OCI-LY1 (cell line): ENCODE measurements around the gene NPLOC4.

Experiments
- H2AFZ ChIP-seq: fragments of 200-600 bp; sonication (generic), shearing (Covaris generic); 2 replicates; pipeline ENCODE4 v1.6.0; 2014; ENCODE audit warnings: antibody characterized with exemption, mild to moderate bottlenecking, low read length
- H3F3A ChIP-seq: fragments of 200-600 bp; sonication (generic), shearing (Covaris generic); 2 replicates; pipeline ENCODE4 v1.6.0; 2014; ENCODE audit warnings: mild to moderate bottlenecking, antibody characterized with exemption, low read length, moderate library complexity; ENCODE audit not compliant: insufficient read depth
- H3K27ac ChIP-seq: fragments of 200-600 bp; sonication (generic); 2 replicates; pipeline ENCODE4 v1.5.1; 2014; ENCODE audit warnings: low read length, mixed run types, mild to moderate bottlenecking, low read depth; ENCODE audit not compliant: poor library complexity, severe bottlenecking
- H3K27me3 ChIP-seq: fragments of 200-600 bp; sonication (generic); 2 replicates; pipeline ENCODE4 v1.6.0; 2014; ENCODE audit warnings: antibody characterized with exemption, mild to moderate bottlenecking, low read length, moderate library complexity; ENCODE audit not compliant: insufficient read depth
- H3K36me3 ChIP-seq: fragments of 200-600 bp; sonication (generic); 2 replicates; pipeline ENCODE4 v1.6.1; 2014; ENCODE audit warnings: mild to moderate bottlenecking, antibody characterized with exemption, low read length, moderate library complexity, mixed read lengths; ENCODE audit not compliant: insufficient read depth
- H3K4me1 ChIP-seq: fragments of 200-600 bp; sonication (generic); 2 replicates; pipeline ENCODE4 v1.5.1; 2014; ENCODE audit warnings: mild to moderate bottlenecking, low read length, moderate library complexity; ENCODE audit not compliant: insufficient read depth, severe bottlenecking
- H3K4me2 ChIP-seq: fragments of 200-600 bp; sonication (generic), shearing (Covaris generic); 2 replicates; pipeline ENCODE4 v1.6.1; 2014; ENCODE audit warnings: low read length
- H3K4me3 ChIP-seq: fragments of 200-600 bp; sonication (generic); 2 replicates; pipeline ENCODE4 v1.5.1; 2014; ENCODE audit warnings: low read length, low read depth, mild to moderate bottlenecking, mixed read lengths; ENCODE audit not compliant: poor library complexity, severe bottlenecking
- H3K79me2 ChIP-seq: fragments of 200-600 bp; shearing (Covaris generic); 2 replicates; pipeline ENCODE4 v1.6.1; 2016; ENCODE audit warnings: mixed run types, low read length, mixed read lengths; ENCODE audit not compliant: insufficient read depth
- H3K9ac ChIP-seq: fragments of 200-600 bp; sonication (generic), shearing (Covaris generic); 2 replicates; pipeline ENCODE4 v1.6.1; 2014; ENCODE audit warnings: mild to moderate bottlenecking, low read length, mixed read lengths
- H3K9me2 ChIP-seq: fragments of 200-600 bp; sonication (generic), shearing (Covaris generic); 2 replicates; pipeline ENCODE4 v1.6.1; 2014; ENCODE audit warnings: low read depth, mild to moderate bottlenecking, low read length, mixed read lengths
- H3K9me3 ChIP-seq: fragments of 200-600 bp; shearing (Covaris generic); 2 replicates; pipeline ENCODE4 v1.6.1; 2014; ENCODE audit warnings: low read length, mixed read lengths
- H4K20me1 ChIP-seq: fragments of 200-600 bp; sonication (generic), shearing (Covaris generic); 2 replicates; pipeline ENCODE4 v1.6.0; 2016; ENCODE audit warnings: mild to moderate bottlenecking, low read length; ENCODE audit not compliant: insufficient read depth
- EZH2 ChIP-seq: fragments of 200-600 bp; sonication (generic), shearing (Covaris generic); IDR thresholded peaks from 2 replicates; pipeline ENCODE4 v1.8.0; 2017; ENCODE audit warnings: borderline replicate concordance, mixed run types, mild to moderate bottlenecking, antibody characterized with exemption, low read length, moderate library complexity, mixed read lengths
- TF ChIP-seq, protein P1 (sequence below): fragments of 200-600 bp; sonication (generic), shearing (Covaris generic); IDR thresholded peaks from 2 replicates; pipeline ENCODE4 v1.5.1; 2017; ENCODE audit warnings: mild to moderate bottlenecking, antibody characterized with exemption, low read length, moderate library complexity, mixed read lengths

The NPLOC4 gene

DNA sequence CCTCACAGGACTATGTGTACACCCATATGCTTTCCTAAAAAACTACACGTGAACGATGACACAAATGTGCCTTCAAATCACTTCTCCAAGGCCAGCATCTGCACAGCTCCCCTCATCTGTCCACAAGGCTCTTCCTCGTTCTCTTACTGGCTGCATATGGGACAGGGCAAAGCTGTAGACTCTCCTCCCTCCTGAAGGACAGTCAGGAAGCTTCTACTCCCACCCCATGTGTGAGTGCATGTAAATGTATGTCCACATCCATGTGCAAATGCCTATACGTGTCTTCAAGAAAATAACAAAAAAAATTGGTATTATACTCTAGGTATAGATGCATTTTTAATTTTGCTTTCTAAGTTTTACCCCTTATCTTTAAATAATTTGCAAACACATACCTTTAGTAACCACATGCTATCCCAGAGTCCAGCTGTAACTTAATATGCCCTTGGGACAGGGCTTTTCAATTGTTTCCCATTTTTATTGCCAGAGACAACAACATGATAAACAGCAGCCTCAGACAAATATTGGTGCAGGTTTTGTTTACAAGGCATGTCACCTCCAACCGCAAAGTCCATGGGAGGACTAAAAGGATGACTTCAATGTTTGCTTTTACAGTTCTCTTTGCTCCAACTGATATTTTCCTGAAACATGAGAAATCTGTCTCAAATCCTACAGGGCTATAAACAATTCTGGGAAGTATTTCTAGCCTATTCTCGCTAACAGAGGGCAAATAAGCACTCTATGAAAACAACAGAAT is 53.1 kb downstream of the NPLOC4 start:
- Histone ChIP-seq H3K4me2 (no peak overlapping the region), H3K9me3 (no peaks in the 10 kb centered on the region), H3K27me3 (no peaks in the 10 kb centered on the region), H4K20me1 (no peaks in the 10 kb centered on the region), H2AFZ (no peak overlapping the region), H3K9ac (no peak overlapping the region), H3K4me1 (no peaks in the 10 kb centered on the region), H3K36me3 (peaks cover 90% of the 10 kb centered on the region), H3K9me2 (no peaks in the 10 kb centered on the region), H3K27ac (no peak overlapping the region), H3K4me3 (no peak overlapping the region), H3K79me2 (no peaks in the 10 kb centered on the region), H3F3A (no peaks in the 10 kb centered on the region)
- TF ChIP-seq, protein P1, sequence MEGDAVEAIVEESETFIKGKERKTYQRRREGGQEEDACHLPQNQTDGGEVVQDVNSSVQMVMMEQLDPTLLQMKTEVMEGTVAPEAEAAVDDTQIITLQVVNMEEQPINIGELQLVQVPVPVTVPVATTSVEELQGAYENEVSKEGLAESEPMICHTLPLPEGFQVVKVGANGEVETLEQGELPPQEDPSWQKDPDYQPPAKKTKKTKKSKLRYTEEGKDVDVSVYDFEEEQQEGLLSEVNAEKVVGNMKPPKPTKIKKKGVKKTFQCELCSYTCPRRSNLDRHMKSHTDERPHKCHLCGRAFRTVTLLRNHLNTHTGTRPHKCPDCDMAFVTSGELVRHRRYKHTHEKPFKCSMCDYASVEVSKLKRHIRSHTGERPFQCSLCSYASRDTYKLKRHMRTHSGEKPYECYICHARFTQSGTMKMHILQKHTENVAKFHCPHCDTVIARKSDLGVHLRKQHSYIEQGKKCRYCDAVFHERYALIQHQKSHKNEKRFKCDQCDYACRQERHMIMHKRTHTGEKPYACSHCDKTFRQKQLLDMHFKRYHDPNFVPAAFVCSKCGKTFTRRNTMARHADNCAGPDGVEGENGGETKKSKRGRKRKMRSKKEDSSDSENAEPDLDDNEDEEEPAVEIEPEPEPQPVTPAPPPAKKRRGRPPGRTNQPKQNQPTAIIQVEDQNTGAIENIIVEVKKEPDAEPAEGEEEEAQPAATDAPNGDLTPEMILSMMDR, result no peak
- no peak for TF ChIP-seq EZH2

DNA sequence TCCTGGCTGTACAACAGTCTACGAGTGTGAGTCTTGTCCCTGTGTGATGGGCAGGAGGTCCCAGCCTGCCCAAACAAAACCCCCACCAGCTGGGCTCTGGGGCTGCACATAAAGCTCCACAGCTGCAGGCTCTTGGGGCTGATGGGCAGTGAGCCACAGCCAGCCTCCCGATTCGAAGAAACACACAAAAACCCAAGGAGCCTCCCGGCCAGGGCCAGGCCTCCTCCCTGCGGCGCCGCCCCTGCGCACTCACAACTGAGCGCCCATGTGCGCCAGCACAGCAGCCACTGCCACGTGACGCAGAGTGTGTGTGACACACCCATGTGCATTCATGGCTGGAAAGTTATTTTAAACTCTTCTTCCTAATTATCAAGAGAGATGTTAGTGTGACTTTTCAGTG is 54.2 kb downstream of the NPLOC4 start:
- no peaks in the 10 kb centered on the region for H3K9me3 ChIP-seq
- TF ChIP-seq, protein P1, result no peak
- TF ChIP-seq EZH2, result no peak
- peaks cover 87% of the 10 kb centered on the region for H3K36me3 ChIP-seq
- no peak overlapping the region for H3K4me3 ChIP-seq
- H3K9me2 ChIP-seq, result no peaks in the 10 kb centered on the region
- no peaks in the 10 kb centered on the region for H3K27me3 ChIP-seq
- H3K4me2 ChIP-seq, result no peak overlapping the region
- H3K27ac ChIP-seq, result no peak overlapping the region
- no peak overlapping the region for H2AFZ ChIP-seq
- no peaks in the 10 kb centered on the region for H3K4me1 ChIP-seq
- H3K9ac ChIP-seq, result no peak overlapping the region
- H4K20me1 ChIP-seq, result no peaks in the 10 kb centered on the region
- H3K79me2 ChIP-seq, result no peaks in the 10 kb centered on the region
- no peaks in the 10 kb centered on the region for H3F3A ChIP-seq

DNA sequence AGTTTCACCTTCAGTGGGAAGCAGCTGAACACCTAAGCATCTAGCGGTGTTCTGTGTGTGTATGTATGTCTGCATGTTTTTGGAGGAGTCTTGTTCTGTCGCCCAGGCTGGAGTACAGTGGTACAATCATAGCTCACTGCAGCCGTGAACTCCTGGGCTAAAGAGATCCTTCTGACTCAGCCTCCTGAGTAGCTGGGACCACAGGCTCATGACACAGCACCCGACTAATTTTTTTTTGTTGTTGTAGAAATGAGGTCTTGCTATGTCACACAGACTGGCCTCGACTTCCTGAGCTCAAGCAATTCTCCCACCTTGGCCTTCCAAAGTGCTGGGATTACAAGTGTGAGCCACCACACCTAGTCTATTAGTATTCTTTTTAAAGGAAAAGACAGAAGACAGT is 54.6 kb downstream of the NPLOC4 start:
- H3K4me2 ChIP-seq, result no peak overlapping the region
- H3K9me2 ChIP-seq, result no peaks in the 10 kb centered on the region
- H3F3A ChIP-seq, result no peaks in the 10 kb centered on the region
- no peaks in the 10 kb centered on the region for H3K4me1 ChIP-seq
- no peak overlapping the region for H3K27ac ChIP-seq
- no peak for TF ChIP-seq EZH2
- TF ChIP-seq, protein P1, result no peak
- H3K4me3 ChIP-seq, result no peak overlapping the region
- H3K27me3 ChIP-seq, result no peaks in the 10 kb centered on the region
- no peak overlapping the region for H2AFZ ChIP-seq
- H4K20me1 ChIP-seq, result no peaks in the 10 kb centered on the region
- H3K36me3 ChIP-seq, result peaks cover 90% of the 10 kb centered on the region
- no peak overlapping the region for H3K9ac ChIP-seq
- no peaks in the 10 kb centered on the region for H3K9me3 ChIP-seq
- no peaks in the 10 kb centered on the region for H3K79me2 ChIP-seq
